GM23338 (cell line): Measurements from ENCODE around the gene LMNA. TPM values are rescaled to one million over a fixed set of nuclear protein-coding genes. Genes with fewer than 3 reads are reported as not detected.

Experiments used
- ATAC-seq: fragments of 200-7000 bp; cut with Tn5 transposase; 3 replicates; pipeline ENCODE4 v1.9.1; 2020
- DNase-seq: peaks from one replicate; pipeline ENCODE4 v3.0.0-alpha.2; 2015; ENCODE audit warnings: low spot score
- H2AFZ ChIP-seq: fragments of 200-600 bp; sonication (generic); 2 replicates; pipeline ENCODE4 v1.8.0; 2016; ENCODE audit warnings: antibody characterized with exemption, mild to moderate bottlenecking, moderate library complexity
- H3F3A ChIP-seq: fragments of 200-600 bp; sonication (generic); replicated peaks from 2 replicates; pipeline ENCODE4 v1.8.0; 2017; ENCODE audit warnings: antibody characterized with exemption, mixed run types, low read depth
- H3K27ac ChIP-seq: fragments of 200-600 bp; sonication (generic); 2 replicates; pipeline ENCODE4 v1.6.1; 2016; ENCODE audit warnings: low read depth
- H3K27me3 ChIP-seq: fragments of 200-600 bp; sonication (generic); 2 replicates; pipeline ENCODE4 v1.8.0; 2016; ENCODE audit warnings: mild to moderate bottlenecking, mixed run types, moderate library complexity; ENCODE audit not compliant: insufficient read depth
- H3K36me3 ChIP-seq: fragments of 200-600 bp; sonication (generic); 2 replicates; pipeline ENCODE4 v1.8.0; 2016; ENCODE audit warnings: mild to moderate bottlenecking; ENCODE audit not compliant: insufficient read depth
- H3K4me1 ChIP-seq: fragments of 200-600 bp; sonication (generic); 2 replicates; pipeline ENCODE4 v1.8.0; 2016; ENCODE audit warnings: mild to moderate bottlenecking, moderate library complexity; ENCODE audit not compliant: insufficient read depth
- H3K4me2 ChIP-seq: fragments of 200-600 bp; sonication (generic); 2 replicates; pipeline ENCODE4 v1.7.1; 2017; ENCODE audit warnings: mixed run types
- H3K4me3 ChIP-seq: fragments of 200-600 bp; sonication (generic); 2 replicates; pipeline ENCODE4 v1.6.1; 2016; ENCODE audit warnings: mixed run types
- H3K79me2 ChIP-seq: fragments of 200-600 bp; sonication (generic); replicated peaks from 2 replicates; pipeline ENCODE4 v1.8.0; 2017; ENCODE audit warnings: mild to moderate bottlenecking; ENCODE audit not compliant: insufficient read depth
- H3K9me2 ChIP-seq: fragments of 200-600 bp; sonication (generic); 2 replicates; pipeline ENCODE4 v1.8.0; 2017; ENCODE audit not compliant: insufficient read depth
- H4K20me1 ChIP-seq: fragments of 200-600 bp; sonication (generic); replicated peaks from 2 replicates; pipeline ENCODE4 v1.8.0; 2017; ENCODE audit warnings: mild to moderate bottlenecking; ENCODE audit not compliant: insufficient read depth
- H3K27ac Mint-ChIP-seq: 2 replicates; pipeline ENCODE4 v1.8.0; 2020; ENCODE audit warnings: inconsistent platforms, mild to moderate bottlenecking, moderate library complexity, mixed read lengths
- H3K27me3 Mint-ChIP-seq: 3 replicates; pipeline ENCODE4 v1.8.0; 2022; ENCODE audit warnings: low read depth, mild to moderate bottlenecking, moderate library complexity, mixed read lengths, inconsistent platforms; ENCODE audit not compliant: insufficient read depth, poor library complexity
- H3K36me3 Mint-ChIP-seq: 3 replicates; pipeline ENCODE4 v1.8.0; 2021; ENCODE audit warnings: low read depth, mild to moderate bottlenecking, inconsistent platforms, moderate library complexity, mixed read lengths
- H3K4me1 Mint-ChIP-seq: 3 replicates; pipeline ENCODE4 v1.8.0; 2020; ENCODE audit warnings: mild to moderate bottlenecking, inconsistent platforms, mixed read lengths
- H3K4me3 Mint-ChIP-seq: 3 replicates; pipeline ENCODE4 v1.8.0; 2021; ENCODE audit warnings: moderate library complexity, mild to moderate bottlenecking, inconsistent platforms, mixed read lengths
- H3K9me3 Mint-ChIP-seq: 3 replicates; pipeline ENCODE4 v1.8.0; 2020; ENCODE audit warnings: moderate library complexity, mild to moderate bottlenecking, inconsistent platforms, mixed read lengths
- CREB1 ChIP-seq: fragments of 250-450 bp; sonication (Bioruptor Pico); IDR thresholded peaks from 2 replicates; pipeline ENCODE4 v1.5.0; 2020; ENCODE audit warnings: low read depth, mild to moderate bottlenecking, moderate library complexity
- EZH2 ChIP-seq: fragments of 200-600 bp; sonication (generic); IDR thresholded peaks from one replicate; pipeline ENCODE4 v1.8.0; 2017; ENCODE audit warnings: antibody characterized with exemption, mild to moderate bottlenecking, low read depth; ENCODE audit not compliant: unreplicated experiment
- EZH2phosphoT487 ChIP-seq: fragments of 200-600 bp; sonication (generic); IDR thresholded peaks from one replicate; pipeline ENCODE4 v1.8.1; 2018; ENCODE audit warnings: antibody characterized with exemption; ENCODE audit not compliant: unreplicated experiment
- JUNB ChIP-seq: IDR thresholded peaks from one replicate; pipeline ENCODE4 v1.6.1; 2016; ENCODE audit warnings: antibody characterized with exemption; ENCODE audit not compliant: unreplicated experiment
- NANOG ChIP-seq: IDR thresholded peaks from 2 replicates; pipeline ENCODE4 v1.6.1; 2016; ENCODE audit warnings: antibody characterized with exemption, borderline replicate concordance
- POLR2AphosphoS5 ChIP-seq: IDR thresholded peaks from 2 replicates; pipeline ENCODE4 v1.6.1; 2016; ENCODE audit warnings: antibody characterized with exemption, low read depth
- STAT1 ChIP-seq: IDR thresholded peaks from one replicate; pipeline ENCODE4 v1.6.1; 2016; ENCODE audit warnings: antibody characterized with exemption; ENCODE audit not compliant: unreplicated experiment
- ZNF114 ChIP-seq: fragments of 250-450 bp; sonication (Bioruptor Pico); IDR thresholded peaks from 2 replicates; pipeline ENCODE4 v1.5.0; 2020; ENCODE audit warnings: mild to moderate bottlenecking, moderate library complexity
- ZNF331 ChIP-seq: fragments of 250-450 bp; sonication (Bioruptor Pico); IDR thresholded peaks from 2 replicates; pipeline ENCODE4 v1.5.0; 2020; ENCODE audit warnings: low read depth, mild to moderate bottlenecking, moderate library complexity
- polyA plus RNA-seq: library from polyadenylated mRNA; unstranded; fragments of >200 nt; fragmentation: Nextera tagmentation; extraction: Ambion mirVana; gene quantifications from 2 replicates; pipeline ENCODE4 v1.2.1, GENCODE V29; 2016
- total RNA-seq: library from RNA; depleted of rRNA; stranded (reverse); fragments of >200 nt; shearing (Covaris generic); gene quantifications from 2 replicates; pipeline ENCODE4 v1.2.3, GENCODE V29; 2014
- TF ChIP-seq, protein P1 (sequence below): IDR thresholded peaks from 2 replicates; pipeline ENCODE4 v1.6.1; 2016; ENCODE audit warnings: antibody characterized with exemption
- TF ChIP-seq, protein P2 (sequence below), 2 experiments: fragments of 200-600 bp in 1 of 2; sonication (generic) in 1 of 2; conservative IDR thresholded peaks; 2 replicates each; pipeline versions ENCODE4 v1.5.1 to v1.6.1; 2016 to 2017; ENCODE audit warnings: antibody characterized with exemption in 2 of 2, low read depth in 2 of 2, mild to moderate bottlenecking in 2 of 2, moderate library complexity in 1 of 2
- TF ChIP-seq, protein P3 (sequence below): IDR thresholded peaks from one replicate; pipeline ENCODE4 v1.6.1; 2018; ENCODE audit warnings: antibody characterized with exemption; ENCODE audit not compliant: unreplicated experiment
- TF ChIP-seq, protein P4 (sequence below): fragments of 250-450 bp; sonication (Bioruptor Pico); IDR thresholded peaks from 2 replicates; pipeline ENCODE4 v1.5.0; 2020; ENCODE audit warnings: mild to moderate bottlenecking, moderate library complexity

Gene LMNA
- total and polyA plus RNA-seq, 2 experiments from 2014 or later: 35.5 to 56.3 TPM

DNA sequence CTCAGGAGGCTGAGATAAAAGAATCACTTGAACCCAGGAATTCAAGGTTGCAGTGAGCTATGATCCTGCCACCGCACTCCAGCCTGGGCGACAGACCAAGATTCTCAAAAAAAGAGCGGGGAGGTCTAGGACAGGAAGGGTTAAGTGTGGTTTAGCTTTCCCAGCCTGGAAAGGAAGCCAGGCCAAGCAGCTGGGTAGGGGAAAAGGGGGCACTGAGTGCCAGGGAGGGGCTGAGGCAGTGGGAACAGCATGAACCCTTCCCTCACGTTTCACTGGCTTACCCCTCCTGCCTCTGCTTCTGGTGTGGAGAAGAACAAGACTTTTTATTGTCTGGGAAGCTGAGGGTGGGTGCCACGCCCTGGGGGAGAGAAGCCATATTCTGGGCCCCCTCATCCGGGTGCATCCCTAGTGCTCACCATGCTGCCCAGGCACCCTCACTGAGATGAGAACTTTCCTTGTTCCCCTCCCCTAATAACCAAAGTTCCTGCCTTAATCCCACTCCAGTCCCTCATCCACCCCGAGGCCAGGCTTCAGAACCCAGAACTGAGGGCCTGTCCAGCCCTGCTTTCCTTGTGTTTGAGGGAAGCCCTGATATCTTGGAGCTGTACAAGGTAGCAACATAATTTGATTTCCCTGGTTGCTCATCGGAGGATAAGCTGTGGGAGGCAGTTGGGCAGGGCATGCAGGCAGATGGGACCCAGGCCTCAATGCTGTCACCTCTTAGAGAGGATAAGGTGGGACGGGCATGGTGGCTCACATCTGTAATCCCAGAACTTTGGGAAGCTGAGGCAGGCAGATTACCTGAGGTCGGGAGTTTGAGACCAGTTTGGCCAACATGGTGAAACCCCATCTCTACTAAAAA lies 2.0 kb upstream of the LMNA start:
- Histone ChIP-seq H3K27me3 (peaks cover 12% of the 10 kb centered on the region; the same call in 1 of the 2 replicates), H3K79me2 (peaks cover 13% of the 10 kb centered on the region), H3K9me2 (no peaks in the 10 kb centered on the region), H3K36me3 (no peaks in the 10 kb centered on the region), H3K4me1 (peaks cover 27% of the 10 kb centered on the region), H3K27ac (no peak overlapping the region), H3K4me3 (no peak overlapping the region), H3K4me2 (no peak overlapping the region), H4K20me1 (no peaks in the 10 kb centered on the region; the same call in 1 of the 2 replicates), H2AFZ (no peak overlapping the region), H3F3A (peaks cover 27% of the 10 kb centered on the region)
- TF ChIP-seq NANOG (no peak), CREB1 (CRISPR knock-in tag) (no peak), EZH2 (no peak), POLR2AphosphoS5 (no peak), ZNF331 (CRISPR knock-in tag) (no peak), JUNB (no peak), EZH2phosphoT487 (no peak), STAT1 (no peak), ZNF114 (CRISPR knock-in tag) (no peak)
- TF ChIP-seq, protein P1, sequence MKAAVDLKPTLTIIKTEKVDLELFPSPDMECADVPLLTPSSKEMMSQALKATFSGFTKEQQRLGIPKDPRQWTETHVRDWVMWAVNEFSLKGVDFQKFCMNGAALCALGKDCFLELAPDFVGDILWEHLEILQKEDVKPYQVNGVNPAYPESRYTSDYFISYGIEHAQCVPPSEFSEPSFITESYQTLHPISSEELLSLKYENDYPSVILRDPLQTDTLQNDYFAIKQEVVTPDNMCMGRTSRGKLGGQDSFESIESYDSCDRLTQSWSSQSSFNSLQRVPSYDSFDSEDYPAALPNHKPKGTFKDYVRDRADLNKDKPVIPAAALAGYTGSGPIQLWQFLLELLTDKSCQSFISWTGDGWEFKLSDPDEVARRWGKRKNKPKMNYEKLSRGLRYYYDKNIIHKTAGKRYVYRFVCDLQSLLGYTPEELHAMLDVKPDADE: no peak
- TF ChIP-seq, protein P2, sequence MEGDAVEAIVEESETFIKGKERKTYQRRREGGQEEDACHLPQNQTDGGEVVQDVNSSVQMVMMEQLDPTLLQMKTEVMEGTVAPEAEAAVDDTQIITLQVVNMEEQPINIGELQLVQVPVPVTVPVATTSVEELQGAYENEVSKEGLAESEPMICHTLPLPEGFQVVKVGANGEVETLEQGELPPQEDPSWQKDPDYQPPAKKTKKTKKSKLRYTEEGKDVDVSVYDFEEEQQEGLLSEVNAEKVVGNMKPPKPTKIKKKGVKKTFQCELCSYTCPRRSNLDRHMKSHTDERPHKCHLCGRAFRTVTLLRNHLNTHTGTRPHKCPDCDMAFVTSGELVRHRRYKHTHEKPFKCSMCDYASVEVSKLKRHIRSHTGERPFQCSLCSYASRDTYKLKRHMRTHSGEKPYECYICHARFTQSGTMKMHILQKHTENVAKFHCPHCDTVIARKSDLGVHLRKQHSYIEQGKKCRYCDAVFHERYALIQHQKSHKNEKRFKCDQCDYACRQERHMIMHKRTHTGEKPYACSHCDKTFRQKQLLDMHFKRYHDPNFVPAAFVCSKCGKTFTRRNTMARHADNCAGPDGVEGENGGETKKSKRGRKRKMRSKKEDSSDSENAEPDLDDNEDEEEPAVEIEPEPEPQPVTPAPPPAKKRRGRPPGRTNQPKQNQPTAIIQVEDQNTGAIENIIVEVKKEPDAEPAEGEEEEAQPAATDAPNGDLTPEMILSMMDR (conservative IDR thresholded peaks at IDR 0.05; ENCODE audit: low read depth in 2 of 2): no peak
- TF ChIP-seq, protein P3, sequence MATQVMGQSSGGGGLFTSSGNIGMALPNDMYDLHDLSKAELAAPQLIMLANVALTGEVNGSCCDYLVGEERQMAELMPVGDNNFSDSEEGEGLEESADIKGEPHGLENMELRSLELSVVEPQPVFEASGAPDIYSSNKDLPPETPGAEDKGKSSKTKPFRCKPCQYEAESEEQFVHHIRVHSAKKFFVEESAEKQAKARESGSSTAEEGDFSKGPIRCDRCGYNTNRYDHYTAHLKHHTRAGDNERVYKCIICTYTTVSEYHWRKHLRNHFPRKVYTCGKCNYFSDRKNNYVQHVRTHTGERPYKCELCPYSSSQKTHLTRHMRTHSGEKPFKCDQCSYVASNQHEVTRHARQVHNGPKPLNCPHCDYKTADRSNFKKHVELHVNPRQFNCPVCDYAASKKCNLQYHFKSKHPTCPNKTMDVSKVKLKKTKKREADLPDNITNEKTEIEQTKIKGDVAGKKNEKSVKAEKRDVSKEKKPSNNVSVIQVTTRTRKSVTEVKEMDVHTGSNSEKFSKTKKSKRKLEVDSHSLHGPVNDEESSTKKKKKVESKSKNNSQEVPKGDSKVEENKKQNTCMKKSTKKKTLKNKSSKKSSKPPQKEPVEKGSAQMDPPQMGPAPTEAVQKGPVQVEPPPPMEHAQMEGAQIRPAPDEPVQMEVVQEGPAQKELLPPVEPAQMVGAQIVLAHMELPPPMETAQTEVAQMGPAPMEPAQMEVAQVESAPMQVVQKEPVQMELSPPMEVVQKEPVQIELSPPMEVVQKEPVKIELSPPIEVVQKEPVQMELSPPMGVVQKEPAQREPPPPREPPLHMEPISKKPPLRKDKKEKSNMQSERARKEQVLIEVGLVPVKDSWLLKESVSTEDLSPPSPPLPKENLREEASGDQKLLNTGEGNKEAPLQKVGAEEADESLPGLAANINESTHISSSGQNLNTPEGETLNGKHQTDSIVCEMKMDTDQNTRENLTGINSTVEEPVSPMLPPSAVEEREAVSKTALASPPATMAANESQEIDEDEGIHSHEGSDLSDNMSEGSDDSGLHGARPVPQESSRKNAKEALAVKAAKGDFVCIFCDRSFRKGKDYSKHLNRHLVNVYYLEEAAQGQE: no peak
- TF ChIP-seq, protein P4, sequence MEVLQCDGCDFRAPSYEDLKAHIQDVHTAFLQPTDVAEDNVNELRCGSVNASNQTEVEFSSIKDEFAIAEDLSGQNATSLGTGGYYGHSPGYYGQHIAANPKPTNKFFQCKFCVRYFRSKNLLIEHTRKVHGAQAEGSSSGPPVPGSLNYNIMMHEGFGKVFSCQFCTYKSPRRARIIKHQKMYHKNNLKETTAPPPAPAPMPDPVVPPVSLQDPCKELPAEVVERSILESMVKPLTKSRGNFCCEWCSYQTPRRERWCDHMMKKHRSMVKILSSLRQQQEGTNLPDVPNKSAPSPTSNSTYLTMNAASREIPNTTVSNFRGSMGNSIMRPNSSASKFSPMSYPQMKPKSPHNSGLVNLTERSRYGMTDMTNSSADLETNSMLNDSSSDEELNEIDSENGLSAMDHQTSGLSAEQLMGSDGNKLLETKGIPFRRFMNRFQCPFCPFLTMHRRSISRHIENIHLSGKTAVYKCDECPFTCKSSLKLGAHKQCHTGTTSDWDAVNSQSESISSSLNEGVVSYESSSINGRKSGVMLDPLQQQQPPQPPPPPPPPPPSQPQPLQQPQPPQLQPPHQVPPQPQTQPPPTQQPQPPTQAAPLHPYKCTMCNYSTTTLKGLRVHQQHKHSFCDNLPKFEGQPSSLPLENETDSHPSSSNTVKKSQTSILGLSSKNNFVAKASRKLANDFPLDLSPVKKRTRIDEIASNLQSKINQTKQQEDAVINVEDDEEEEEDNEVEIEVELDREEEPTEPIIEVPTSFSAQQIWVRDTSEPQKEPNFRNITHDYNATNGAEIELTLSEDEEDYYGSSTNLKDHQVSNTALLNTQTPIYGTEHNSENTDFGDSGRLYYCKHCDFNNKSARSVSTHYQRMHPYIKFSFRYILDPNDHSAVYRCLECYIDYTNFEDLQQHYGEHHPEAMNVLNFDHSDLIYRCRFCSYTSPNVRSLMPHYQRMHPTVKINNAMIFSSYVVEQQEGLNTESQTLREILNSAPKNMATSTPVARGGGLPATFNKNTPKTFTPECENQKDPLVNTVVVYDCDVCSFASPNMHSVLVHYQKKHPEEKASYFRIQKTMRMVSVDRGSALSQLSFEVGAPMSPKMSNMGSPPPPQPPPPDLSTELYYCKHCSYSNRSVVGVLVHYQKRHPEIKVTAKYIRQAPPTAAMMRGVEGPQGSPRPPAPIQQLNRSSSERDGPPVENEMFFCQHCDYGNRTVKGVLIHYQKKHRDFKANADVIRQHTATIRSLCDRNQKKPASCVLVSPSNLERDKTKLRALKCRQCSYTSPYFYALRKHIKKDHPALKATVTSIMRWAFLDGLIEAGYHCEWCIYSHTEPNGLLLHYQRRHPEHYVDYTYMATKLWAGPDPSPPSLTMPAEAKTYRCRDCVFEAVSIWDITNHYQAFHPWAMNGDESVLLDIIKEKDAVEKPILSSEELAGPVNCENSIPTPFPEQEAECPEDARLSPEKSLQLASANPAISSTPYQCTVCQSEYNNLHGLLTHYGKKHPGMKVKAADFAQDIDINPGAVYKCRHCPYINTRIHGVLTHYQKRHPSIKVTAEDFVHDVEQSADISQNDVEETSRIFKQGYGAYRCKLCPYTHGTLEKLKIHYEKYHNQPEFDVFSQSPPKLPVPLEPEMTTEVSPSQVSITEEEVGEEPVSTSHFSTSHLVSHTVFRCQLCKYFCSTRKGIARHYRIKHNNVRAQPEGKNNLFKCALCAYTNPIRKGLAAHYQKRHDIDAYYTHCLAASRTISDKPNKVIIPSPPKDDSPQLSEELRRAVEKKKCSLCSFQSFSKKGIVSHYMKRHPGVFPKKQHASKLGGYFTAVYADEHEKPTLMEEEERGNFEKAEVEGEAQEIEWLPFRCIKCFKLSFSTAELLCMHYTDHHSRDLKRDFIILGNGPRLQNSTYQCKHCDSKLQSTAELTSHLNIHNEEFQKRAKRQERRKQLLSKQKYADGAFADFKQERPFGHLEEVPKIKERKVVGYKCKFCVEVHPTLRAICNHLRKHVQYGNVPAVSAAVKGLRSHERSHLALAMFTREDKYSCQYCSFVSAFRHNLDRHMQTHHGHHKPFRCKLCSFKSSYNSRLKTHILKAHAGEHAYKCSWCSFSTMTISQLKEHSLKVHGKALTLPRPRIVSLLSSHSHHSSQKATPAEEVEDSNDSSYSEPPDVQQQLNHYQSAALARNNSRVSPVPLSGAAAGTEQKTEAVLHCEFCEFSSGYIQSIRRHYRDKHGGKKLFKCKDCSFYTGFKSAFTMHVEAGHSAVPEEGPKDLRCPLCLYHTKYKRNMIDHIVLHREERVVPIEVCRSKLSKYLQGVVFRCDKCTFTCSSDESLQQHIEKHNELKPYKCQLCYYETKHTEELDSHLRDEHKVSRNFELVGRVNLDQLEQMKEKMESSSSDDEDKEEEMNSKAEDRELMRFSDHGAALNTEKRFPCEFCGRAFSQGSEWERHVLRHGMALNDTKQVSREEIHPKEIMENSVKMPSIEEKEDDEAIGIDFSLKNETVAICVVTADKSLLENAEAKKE (CRISPR knock-in tag): no peak
- Mint-ChIP-seq H3K4me1 (peaks cover 37% of the 10 kb centered on the region), H3K4me3 (no peak overlapping the region), H3K27ac (no peak overlapping the region), H3K36me3 (no peaks in the 10 kb centered on the region), H3K9me3 (no peaks in the 10 kb centered on the region), H3K27me3 (peaks cover 36% of the 10 kb centered on the region)
- DNase-seq: no peak
- no peak for ATAC-seq
